T-helper 2 cell (primary cell): ENCODE data around the gene CDA.
"Not testable (repeated sequence)": the region's sequence is repeated elsewhere in the genome, so short reads cannot be mapped to it uniquely, and the experiment has no call there.

Experiments
- DNase-seq, 5 experiments: peaks; one replicate each; pipeline versions ENCODE4 v3.0.0 to v3.0.0-alpha.2; 2012 to 2022

Gene CDA

DNA sequence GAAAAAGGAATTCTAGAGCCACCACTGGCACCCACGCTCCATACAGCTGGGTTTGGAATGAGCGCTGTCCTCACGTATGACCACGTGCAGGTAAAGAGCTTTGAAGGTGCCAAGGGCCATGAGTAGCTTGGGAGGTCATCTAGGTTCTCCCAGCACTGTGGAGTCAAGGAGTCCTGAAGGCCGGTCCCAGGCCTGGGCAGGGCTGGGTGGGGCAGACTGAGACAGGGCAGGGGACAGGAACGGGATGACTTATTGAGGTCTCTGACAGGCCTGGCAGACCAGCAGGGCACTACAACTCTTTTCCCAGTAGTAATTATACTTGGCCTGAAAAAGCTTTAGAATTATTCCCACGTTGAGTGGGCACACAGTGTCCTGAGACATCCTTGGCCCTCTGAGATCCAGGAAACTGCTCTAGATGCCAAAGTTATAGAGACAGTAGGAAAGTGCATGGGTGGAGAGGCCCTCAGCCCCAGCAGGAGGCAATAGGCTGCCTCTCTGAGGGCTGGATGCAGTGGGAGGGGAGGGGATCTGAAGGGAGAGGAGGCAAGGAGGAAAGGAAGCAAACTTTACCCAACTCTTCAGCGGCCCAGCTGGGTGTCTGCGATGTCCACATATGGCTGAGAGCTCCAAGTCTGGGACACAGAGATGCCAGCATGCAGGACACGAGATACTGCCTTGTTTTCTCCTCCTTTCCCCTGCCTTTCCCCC, 1.8 kb upstream of the CDA start:
- DNase-seq: no peak

DNA sequence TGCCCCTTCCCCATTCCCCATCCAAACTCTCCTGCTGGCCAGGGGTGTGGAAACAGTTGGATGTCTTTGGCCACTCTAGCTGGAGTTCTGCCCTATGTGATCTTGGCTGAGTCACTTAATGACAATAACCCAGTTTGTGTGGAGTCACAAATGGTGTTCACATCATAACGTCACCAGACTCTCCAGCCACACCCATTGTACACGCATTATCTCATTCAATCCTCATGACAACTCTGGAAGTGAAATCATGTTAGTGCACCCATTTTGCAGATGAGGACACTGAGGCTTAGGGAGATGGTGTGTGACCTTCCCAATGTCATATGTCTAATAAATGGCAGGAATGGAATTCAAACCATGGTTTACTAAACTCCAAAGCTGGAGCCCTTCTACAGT, 1.2 kb upstream of the CDA start:
- DNase-seq: no peak

DNA sequence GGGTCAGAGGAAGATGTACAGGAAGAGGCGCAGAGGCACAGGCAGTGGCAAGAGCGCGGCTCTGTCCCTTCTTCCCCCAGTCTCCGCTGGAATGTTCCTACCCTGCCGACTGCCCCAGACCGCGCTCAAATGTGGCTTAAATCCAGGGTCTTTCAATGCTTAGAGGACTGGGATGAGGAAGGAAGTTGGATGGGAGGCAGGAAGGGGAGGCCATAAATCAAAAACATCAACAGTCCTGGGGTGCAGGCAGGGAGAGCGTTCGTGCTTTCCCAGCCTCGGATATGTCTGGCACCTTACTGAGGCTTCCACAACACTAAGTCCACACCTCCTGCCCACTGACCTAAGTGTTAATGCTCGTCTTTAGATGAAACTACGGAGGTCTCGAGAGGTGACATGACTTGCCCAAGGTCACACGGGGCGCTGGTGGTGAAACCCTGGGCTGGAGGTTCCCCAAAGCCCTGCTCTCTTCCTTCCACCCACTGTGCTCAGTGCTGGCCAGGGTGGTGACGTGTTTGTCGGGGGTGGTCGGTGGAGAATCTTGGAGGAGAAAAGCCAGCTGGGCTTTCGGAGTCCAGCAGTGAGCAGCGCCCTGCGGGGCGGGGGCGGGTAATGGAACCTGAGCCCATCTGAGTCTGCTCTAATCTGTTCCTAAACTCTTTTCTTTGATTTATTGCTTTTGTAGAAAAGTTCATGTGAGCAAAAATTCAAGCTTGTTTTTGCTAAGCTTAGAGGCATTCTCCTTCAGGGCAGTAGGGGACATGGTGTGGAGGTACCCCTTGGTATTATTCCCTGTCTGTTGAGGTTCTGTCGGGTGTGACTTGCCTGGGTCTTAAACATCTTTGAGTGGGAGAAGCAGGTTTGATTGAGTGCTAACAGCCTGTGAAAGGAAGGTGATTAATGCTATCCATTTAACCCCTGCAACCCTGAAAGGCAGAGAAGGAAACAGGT, 708 bp downstream of the CDA start:
- DNase-seq: no peak

DNA sequence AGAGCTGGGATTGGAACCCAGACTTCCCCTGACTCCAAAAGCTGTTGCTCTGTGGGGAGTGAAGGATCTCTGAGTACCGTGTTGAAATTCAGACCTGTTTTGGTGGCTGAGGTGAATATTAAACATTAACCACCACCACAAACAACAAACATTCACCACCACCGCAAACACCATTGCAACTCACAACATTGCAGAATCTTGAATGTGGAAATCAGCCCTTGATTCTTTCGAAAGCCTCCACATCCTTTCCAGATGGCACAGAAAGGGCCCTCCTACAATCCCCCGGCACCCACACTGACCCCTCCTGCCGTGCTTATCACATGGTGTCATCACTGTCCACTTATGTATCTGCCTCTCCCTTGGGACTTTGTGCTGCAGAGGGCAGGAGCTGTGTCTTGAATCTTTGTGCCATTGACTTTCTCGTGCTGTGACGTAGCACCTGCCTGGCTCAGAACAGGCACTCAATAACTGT, 1.4 kb downstream of the CDA start:
- no peak for DNase-seq

DNA sequence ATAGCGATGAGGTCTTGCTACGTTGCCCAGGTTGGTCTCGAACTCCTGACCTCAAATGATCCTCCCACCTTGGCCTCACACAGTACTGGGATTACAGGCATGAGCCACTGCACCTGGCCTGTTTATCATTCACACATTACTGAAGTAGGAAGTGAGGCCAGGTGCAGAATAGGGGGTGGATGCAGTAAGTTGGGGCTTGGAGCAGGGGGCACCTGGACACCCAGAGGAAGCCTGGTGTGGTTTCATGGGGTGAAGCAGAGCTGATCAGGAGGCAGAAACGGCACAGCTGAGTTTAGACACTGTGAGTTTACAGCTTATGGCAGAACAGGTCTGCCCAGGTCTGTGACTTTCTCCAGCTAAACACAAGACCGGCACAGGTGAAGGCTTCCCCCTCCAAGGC, 4.9 kb downstream of the CDA start:
- DNase-seq: no peak

DNA sequence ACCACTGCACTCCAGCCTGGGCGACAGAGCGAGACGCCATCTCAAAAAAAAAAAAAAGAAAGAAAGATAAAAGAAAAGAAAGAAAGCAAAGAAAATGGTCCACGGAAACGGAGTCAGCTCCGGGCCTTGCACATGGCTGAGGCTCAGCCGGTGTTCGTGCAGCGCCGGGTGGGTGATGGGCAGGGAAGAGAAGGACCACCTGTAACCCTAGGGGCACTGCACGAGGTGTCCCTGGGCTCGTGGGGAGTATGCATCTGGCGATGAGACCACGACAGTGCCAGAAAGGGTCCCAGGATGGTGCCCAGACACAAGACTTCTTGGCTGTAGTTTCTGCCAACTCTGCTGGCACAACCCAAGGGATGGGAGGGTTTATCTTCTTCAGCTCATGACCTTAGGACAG, 5.8 kb downstream of the CDA start:
- no peak for DNase-seq

DNA sequence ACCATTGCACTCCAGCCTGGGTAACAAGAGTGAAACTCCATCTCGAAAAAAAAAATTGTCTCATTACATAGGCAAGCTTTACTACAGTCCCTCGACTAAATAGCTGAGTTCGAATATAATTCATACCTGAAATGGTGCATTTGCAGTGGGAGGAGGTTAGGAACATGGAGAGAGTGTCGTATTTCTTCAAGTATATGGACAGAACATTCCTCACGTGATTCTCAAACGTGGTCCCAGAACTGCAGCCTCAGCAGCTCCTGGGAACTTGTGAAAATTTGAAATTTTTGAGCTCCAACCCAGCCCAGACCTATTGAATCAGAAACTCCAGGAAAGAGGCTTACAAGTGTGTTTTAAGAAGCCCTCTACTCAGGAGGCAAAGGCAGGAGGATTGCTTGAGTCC, 7.2 kb downstream of the CDA start:
- no peak for DNase-seq

DNA sequence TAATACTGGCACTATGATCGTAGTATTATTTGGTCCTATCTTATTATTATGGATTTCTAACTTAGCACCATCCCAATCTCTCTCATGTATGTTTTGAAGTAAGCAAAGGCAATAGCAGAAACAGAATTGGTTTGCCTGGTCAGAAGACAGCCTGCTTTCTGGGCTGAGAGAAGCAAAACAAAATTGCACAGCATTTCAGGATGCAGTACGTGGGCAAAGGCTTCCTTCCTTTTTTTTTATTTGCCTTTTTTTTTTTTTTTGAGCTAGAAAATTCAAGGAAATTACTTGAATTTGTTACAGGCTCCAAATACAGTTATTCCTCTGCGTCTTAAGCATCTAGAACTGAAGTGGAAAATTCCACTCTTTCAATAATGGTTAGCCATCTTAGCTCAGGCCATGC, 8.8 kb downstream of the CDA start:
- DNase-seq: no peak

DNA sequence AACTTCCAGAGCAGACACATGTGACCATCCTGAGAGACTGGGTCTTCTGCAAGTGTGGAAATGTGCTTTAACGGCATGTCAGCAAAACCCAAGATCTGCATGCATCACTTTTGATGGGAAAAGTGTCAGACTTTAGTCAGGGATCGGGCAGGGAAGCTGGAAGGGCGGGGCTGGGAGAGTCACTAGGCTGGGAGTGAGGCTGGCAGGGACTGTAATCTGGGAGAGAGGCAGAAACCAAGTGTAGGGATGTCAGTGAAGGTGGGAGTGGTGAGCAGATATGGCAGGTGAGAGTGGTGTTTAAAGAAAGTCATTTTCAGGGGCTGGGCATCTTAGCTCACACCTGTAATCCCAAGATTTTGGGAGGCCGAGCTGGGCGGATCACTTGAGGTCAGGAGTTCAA, 11.3 kb downstream of the CDA start:
- DNase-seq: no peak

DNA sequence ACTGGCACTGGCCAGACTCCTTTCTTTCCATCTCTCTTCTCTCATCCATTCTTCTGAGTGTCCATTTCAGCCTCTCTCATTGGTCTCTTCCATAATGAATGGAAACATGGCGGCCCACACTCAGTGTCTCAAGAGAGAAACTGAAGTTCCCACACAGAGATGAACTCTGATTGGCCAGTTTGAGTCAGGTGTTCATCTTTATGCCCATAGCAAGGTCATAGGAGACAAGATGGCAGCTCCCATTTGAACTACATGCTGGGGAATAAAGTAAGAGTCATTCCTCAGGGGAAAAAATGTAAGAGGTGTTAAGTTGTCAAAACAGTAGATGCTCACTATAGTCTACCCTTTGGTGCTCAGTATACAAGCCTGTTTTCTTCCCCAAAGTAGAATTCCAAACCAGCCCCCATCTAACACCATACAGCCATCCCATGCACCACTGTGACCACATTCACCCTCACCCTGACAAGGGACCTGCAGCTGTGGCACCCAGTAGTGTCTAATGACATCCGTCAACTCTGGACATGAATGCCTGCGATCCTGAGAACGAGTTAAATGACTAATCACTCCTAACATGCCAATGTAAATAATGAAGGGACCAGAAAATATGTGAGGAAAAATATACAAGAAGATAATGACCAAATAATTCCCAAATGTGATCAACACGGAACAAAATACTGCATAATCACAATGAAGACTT, 12.4 kb downstream of the CDA start:
- DNase-seq: no peak

DNA sequence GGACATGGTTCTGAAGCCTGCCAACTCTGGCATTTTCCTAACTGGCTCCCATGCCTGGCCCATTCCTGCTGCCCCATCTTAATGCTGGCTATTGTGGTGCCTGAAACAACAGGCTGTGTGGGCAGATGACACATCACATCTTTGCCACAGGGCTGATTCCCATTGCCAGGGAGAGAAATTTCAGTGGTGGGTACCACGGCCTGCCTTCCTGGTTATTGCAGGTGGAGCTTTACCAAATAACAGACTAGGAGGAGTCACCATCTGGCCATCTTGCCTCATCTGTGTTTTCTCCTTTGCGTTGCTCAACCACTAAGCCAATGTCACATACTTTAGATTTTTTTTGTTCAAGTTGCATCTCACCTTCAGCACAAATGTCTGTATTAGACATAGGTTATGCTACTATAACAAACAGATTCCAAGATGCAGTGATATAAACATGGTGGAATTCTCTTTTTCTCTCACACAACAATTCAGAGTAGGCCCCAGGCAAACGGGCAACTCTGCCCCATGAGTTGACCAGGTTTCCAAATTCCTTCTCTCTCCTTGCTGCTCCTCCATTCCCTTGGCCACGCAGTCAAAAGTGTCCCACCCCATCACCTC, 14.1 kb downstream of the CDA start:
- no peak for DNase-seq

DNA sequence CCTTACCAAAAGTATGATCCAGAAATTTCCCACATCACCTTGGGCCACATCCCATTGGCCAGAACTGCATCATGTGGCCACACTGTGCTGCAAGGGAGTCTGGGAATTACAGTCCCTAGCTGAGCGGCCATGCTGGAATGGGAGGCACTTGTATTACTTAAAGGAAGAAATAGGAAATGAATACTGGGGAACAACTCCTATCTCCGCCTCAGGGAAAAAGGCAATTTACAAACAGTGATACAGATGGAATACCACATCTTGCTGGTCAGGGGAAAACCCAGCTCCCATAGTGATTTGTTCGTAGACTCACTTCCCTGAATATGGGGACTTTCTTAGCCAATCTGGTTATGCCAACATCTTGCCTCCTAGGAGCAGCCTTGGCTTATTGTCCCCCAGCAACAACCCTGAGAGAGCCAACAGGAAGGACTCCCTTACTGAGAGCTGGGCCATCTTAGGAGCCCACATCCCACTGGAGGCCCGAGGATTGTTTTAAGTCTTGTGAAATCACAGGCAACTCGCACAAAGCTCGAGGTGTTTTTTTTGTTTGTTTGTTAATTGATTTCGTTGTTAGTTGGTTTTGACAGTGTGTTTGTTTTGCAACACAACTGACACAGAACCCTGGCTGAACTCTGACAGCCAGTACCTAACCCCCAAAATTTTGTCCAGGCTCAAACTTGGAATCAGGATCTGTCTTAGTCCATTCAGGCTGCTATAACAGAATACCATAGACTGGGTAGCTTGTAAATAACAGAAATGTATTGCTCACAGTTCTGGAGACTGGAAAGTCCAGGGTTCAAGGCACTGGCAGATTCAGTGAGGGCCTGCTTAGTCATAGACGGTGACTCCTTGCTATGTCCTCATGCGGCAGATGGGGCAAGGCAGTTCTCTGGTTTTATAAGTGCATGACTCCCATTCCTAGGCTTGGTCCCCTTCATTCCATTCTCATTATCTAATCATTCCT, 14.9 kb downstream of the CDA start:
- DNase-seq: no peak

DNA sequence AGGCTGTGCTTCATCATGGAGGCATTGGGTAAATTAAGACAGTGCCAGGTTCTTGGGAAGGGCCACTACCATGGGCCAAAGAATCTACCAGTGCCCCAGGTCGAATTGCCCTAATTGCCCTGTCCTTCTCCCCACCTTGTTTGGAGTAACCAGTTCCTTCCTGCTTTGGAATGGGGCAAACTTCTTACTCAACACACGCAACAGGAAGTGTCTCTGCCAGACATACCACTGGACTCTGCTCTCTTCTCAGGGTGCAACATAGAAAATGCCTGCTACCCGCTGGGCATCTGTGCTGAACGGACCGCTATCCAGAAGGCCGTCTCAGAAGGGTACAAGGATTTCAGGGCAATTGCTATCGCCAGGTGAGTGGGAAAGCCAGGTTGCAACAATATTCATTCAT, 15.8 kb downstream of the CDA start:
- DNase-seq: no peak

DNA sequence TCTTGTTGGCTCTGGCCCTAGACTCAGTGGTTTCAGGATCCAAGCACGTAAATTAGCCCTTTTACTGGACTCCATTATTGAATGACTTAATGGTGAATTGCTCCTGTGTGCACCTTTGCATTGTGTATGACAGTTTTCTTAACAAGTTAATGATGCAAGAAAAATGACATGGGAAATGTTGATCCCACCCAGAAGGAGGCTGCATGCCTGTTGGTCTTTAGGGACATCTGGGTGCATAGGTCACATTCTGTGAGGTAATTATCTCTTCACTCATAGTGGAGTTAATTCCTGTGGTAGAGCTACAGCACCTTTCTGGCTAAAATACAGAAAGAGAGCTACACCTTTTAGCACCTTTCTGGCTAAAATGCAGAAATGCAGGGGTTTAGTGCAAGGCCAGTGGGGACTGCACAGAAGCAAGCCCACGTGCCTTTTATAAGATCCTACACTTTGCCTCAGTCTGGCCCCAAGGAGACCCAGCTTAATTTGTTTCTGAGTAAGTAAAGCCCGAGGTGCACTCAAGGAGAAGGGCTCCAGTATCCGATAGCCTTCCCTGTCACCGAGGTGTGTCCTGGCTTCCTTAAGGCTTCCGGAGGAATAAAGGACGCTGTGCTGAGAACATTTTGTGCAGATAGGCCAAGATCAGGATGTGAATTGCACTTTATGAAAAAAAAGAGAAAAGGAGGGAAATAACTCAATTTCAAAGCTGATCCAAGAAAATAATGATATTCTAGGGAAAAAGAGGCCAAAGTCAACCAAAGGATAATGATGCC, 18.1 kb downstream of the CDA start:
- DNase-seq: not testable (repeated sequence)

DNA sequence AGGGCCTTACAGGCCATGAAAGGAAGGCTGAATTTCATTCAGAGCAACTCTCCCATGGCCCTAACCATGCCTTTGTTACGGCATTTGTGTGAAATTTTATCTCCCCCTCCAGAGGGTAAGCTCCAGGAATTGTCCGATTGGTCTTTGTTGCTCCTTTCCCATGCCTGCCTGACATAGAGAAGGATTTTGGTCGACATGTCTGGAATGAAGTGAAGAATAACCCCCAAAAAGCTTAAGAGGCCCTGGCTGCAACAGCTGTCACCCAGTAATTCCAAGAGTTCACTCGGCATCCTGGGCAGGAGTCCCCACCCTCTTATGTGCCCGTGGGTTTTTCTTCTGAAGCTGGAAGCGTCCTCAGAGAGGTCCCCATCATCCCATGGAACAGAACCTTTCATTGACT, 20.6 kb downstream of the CDA start:
- DNase-seq: no peak

DNA sequence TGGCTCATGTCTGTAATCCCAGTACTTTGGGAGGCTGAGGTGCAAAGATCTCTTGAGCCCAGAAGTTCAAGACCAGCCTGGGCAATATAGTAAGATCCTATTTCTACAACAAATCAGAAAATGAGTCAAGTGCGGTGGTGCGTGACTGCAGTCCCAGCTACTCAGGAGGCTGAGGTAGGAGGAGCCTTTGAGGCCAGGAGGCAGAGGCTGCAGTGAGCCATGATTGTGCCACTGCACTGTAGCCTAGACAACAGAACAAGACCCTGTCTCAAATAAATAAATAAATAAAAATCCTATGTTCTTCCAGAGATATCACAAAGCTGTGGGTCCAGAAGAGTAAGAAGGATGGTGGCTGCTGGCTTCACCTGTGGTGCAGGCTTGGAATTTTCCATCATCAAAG, 22.1 kb downstream of the CDA start:
- DNase-seq: no peak

DNA sequence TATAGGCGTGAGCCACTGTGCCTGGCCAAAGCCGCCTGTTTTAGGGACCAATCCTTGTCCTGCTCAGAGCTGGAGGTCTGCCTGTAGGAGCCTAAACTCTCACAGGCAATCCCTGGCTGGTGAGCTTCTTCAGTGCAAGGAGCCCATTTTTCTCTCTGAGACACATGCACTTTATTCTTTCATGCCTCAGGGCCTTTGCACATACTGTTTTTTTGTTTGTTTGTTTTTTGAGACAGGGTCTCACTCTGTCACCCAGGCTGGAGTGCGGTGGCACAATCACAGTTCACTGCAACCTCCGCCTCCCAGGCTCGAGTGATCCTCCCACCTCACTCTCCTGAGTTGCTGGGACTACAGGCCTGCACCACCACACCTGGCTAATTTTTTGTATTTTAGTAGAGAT, 22.8 kb downstream of the CDA start:
- no peak for DNase-seq

DNA sequence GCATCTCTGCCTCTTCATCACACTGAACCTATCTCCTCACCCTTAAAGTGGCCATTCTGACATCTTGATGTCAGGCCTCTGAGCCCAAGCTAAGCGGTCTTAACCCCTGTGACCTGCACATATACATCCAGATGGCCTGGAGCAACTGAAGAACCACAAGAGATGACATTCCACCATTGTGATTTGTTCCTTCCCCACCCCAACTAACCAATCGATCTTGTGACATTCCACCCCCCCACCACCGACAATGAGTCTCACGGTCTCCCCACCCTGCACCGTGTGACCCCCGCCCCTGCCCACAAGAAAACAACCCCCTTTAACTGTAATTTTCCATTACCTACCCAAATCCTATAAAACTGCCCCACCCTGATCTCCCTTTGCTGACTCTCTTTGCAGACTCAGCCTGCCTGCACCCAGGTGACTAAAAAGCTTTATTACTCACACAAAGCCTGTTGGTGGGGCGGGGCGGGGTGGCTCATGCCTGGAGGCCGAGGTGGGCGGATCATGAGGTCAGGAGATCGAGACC, 23.4 kb downstream of the CDA start:
- DNase-seq: no peak

DNA sequence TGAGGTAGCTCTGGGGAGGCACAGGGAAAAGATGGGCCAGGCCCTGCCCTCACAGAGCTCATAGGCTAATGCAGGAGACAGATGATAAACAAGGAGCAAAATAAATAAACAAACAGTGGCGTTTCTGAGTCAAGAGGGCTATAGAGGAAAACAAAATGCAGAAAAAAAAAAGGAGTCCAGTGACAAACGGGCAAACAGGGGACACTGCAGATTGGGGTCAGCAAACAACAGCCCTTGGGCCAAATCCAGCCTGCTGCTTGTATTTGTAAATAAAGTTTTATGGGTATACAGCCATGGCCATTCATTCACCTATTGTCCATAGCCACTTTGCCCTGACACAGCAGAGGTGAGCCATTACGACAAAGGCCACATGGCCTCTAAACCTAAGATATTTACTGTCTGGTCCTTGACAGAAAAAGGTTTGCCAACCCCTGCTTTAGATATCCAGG, 25.3 kb downstream of the CDA start:
- no peak for DNase-seq

DNA sequence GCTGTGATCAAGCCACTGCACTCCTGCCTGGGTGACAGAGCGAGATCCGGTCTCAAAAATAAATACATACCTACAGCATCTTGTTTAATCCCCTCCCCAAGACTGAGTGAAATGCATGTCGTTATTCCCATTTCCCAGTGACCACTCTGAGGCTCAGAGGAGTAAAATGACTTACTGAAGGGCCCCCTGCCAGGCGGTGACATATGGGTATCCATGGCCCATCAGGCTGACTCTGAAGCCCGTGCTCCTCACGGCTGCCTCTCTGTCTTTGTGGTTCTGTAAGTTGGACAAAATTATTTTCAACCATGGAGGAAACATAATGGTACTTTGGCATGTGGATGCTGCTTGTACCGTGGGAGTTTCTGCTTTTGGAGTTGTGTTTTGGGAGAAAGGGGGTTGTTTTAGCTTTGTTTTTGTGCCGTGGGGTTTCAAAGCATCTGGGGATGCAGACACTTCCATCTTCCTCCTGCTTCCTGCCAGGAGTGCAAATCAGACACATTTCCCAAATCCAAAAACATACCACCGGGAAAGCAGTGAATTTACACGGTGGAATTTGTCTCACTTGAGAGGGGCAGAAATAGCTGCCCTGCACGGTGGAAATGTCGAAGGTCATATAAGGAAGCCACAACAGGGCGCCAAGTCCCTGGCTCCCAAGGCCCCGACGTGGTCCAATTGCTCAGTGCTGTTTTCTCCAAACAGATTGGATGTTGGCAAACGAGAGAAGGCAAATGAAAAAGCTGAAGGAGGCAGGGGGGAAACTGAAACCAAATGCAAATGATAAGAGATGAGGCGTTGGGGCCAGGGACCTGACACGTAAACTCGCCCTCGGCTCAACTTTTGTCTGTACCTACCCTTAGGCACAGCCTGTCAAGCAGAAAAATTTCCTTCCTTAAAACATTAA, 27.3 kb downstream of the CDA start:
- DNase-seq: no peak
